GM19324 (cell line): ENCODE data around the gene ACBD6.
A peak's percentile ranks its signal among the peaks of the same experiment; 100 is the strongest.

Experiments
- ATAC-seq: cut with Tn5 transposase; IDR thresholded peaks from one replicate; pipeline ENCODE4 v1.9.1; 2021; ENCODE audit warnings: mild to moderate bottlenecking, moderate library complexity; ENCODE audit not compliant: unreplicated experiment, low FRiP score

ACBD6 gene

DNA sequence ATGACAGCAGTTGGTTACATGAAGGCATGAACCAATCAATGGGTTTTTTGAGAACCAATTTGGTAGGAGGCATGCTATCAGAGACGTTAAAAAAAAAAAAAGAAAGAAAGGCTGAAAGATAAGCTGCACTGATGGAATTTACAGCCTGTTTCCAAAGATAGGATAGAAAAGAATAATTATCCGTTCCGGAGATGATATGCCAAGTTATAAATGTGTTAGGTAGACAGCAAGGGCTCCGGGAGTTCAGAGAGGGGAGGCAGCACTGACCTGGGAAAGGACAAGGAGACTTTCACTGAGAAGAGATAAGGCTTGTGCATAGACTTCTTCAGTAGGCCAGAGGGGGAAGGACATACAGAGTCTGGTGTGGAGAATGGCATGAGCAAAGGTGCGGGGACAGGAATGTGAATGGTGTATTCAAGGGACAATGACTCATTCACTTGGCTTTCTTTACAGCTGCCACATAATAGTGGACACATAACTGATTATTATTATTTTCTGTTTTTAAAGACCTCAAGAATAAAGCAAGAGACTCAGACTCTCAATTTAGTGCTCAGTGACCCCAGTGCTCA is 24.8 kb upstream of the ACBD6 start:
- ATAC-seq, result no peak

GRCh38 chr1:180525715-180526039 is 23.3 kb upstream of the ACBD6 start:
- ATAC-seq, result no peak

DNA sequence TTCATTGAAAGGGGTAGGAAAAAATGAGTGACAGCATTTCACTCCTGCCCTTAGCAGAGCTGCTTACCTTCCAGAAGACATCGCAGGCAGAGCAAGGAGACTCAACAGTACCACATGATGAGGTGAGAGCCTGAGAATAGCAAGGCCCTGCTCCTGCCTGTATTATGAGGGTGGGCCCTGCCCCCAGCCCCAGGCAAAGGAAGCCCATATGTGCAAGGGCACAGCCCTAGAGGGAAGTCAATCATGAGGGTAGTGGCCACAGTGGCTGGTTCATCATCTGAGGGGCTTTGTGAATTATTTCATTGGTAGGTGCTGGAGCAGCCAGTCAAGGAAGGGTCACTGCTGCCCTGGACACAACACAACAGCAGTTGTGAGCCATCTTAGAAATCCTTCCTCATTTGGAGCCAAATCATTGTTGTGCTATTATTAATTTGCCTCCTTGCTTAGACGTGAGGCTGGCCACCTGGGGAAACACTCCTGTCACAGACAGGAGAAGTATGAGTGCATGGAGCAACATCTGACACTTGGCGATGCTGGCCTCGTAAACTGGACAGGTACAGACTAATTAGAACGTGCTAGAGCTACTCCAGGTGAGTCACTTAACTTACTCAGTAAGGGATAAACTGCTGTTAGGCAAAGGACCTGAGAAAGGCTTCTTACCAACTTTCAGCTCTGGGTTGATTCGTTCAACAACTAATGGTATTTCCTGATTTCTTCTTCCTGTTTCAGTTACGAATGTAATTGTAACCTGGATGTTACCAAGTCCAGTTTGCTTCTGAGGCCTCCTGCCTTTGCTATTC is 22.7 kb upstream of the ACBD6 start:
- no peak for ATAC-seq

DNA sequence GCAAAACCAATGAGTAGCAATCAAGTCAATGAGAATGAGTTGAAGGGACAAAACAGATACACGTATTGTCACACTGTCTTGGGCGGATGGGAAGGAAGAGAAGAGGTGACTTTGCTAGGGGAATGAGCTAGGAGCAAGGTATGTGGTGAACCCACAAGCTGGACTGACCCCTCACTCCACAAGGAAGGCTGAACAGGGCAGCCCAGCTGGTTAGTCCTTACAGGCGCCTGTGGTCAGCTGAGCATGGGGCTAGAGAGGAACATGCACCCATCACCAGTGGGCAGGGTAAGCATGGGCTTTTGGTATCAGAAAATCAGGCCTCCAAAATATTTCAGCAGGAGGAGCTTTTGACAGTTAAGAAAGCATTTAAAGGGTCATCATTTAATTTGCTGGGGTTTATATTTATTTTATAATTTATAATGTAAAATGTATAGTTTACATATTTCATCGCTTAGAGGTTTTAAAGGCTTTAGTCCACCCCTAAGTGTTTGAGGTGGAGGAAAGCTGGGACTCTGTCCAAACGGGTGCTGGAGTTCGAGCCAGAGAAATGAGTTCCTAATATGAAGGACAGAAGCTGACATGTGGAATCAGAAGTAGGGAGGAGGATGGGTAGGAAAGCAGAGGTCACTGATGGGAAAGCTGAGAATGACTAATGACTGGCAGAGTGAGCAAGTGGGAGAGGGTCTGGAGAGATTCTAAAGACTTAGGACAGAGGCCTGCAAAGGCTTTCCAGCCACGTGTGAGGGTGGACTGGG is 22.0 kb upstream of the ACBD6 start:
- ATAC-seq, result no peak

- no peak for ATAC-seq
Observed at GRCh38 chr1:180522213-180522515, 19.8 kb upstream of the ACBD6 start.

DNA sequence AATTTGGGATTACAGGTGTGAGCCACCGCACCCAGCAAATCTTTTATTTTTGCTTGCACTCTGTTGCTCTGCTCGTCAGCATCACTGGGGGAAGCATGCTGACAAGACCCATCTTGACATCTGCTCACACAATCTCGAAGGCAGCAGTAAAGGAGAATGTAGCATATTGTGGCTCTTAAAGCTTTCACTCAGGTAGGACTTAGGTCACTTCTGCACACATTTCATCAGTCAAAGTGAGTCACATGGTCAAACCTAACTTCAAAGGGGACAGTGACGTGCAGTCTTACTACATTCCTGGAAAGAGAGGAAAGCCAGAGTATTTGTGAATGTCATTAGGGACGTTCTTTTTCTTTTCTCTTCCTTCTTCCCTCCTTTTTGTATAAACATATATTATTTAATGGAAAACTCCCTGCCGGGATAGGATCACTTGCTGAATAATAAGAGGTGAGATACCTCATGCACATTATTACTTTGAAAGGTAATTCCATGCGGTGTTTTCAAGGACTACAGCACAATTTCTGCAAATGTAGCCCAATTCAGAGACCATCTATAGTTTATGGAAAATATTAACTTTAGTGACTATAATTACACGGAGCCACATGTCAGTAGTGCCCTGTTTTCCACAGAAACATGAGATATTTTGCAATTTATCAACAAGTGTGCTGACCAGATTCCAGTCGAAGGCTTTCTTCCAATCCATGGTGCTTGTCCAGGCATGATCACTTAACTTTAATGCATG is 19.3 kb upstream of the ACBD6 start:
- no peak for ATAC-seq

GRCh38 chr1:180519846-180520245 is 17.5 kb upstream of the ACBD6 start:
- ATAC-seq, result no peak

GRCh38 chr1:180515857-180516388 is 13.5 kb upstream of the ACBD6 start:
- ATAC-seq, result peak; percentile 77

- no peak for ATAC-seq
Observed at GRCh38 chr1:180515364-180515763, 13.0 kb upstream of the ACBD6 start.

DNA sequence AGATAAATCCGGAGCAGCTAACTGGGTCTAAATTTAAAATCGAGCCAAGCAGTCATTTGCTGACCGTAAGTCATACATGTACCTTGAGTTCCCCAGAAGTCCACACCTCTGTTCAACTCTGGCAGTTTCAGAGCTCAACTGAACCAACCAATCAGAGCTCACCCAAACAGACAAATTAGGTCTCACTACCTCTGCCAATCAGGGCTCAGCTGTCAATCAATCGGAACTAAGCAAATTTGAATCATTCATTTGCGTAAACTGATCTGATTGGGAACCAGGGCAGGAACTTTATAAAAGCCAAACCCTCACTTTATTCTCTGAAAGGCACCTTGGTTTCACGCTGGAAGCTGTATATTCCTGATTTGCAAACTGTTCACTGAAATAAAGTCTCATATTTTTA is 11.2 kb upstream of the ACBD6 start:
- ATAC-seq, result no peak

DNA sequence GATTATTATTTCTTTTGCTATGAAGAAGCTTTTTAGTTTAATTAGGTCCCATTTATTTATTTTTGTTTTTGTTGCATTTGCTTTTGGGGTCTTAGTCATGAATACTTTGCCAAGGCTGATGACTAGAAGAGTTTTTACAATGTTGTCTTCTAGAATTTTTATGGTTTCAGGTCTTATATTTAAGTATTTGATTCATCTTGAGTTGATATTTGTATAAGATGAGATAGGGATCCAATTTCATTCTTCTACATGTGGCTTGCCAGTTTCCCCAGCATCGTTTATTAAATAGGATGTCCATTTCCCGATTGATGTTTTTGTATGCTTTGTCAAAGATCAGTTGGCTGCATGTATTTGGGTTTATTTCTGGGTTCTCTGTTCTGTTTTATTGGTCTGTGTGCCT is 8.5 kb upstream of the ACBD6 start:
- no peak for ATAC-seq

GRCh38 chr1:180508725-180509097 is 6.3 kb upstream of the ACBD6 start:
- ATAC-seq, result no peak

GRCh38 chr1:180507795-180508724 is 5.7 kb upstream of the ACBD6 start:
- no peak for ATAC-seq

GRCh38 chr1:180505732-180506335 is 3.5 kb upstream of the ACBD6 start:
- no peak for ATAC-seq

DNA sequence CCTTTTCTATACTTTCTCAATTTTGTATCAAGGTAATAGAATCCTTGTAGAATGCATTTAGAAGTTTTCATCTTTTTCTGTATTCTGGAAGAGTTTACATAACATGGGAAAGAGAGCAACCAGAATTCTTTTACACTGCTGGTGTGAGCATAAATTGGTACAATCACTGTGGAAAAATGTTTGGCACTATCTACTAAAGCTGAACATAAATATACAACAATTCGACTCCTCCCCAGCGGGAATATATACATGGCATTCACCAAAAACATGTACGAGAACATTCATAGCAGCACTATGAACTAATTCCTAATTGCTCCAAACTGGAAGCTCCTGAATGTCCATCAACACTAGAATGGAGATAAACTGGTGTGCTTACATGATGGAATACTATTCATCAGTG is 1.8 kb upstream of the ACBD6 start:
- ATAC-seq, result no peak

- ATAC-seq, result no peak
Observed at GRCh38 chr1:180503280-180503862, 994 bp upstream of the ACBD6 start.

GRCh38 chr1:180501865-180502360 is 464 bp downstream of the ACBD6 start:
- ATAC-seq, result peak; percentile 32

DNA sequence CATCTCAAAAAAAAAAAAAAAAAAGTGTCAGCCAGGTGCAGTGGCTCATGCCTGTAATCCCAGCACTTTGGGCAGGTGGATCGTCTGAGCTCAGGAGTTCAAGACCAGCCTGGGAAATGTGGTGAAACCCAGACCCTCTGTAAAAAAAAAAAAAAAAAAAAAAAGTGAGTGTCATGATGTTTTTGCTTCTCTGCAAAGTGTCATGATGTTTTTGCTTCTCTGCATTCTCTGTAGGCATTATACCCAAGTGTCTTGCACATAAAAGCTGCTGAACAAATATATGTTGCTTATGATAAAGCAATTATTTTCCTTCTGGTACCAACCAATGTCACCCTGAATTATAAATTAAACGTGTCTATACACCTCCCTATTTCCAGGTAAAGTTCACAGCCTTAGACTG is 1.7 kb downstream of the ACBD6 start:
- ATAC-seq, result no peak

DNA sequence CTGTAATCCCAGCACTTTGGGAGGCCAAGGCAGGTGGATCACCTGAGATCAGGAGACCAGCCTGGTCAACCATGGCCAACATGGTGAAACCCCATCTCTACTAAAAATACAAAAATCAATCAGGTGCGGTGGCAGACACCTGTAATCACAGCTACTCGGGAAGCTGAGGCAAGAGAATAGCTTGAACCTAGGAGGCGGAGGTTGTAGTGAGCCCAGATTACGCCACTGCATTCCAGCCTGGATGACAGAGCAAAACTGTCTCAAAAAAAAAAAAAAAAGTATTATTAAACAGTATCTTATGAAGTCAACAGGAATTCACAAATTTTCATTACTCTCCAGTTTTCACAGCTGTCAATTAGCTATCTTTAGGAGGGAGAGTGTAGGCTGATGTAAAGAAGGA is 3.8 kb downstream of the ACBD6 start:
- ATAC-seq, result no peak
